ENCODE results near the gene R3HCC1L. TPM values are rescaled to one million over a fixed set of nuclear protein-coding genes. Genes with fewer than 3 reads are reported as not detected.

R3HCC1L gene
- total RNA-seq = 7.1 and 10.1 TPM in 2 replicates

DNA sequence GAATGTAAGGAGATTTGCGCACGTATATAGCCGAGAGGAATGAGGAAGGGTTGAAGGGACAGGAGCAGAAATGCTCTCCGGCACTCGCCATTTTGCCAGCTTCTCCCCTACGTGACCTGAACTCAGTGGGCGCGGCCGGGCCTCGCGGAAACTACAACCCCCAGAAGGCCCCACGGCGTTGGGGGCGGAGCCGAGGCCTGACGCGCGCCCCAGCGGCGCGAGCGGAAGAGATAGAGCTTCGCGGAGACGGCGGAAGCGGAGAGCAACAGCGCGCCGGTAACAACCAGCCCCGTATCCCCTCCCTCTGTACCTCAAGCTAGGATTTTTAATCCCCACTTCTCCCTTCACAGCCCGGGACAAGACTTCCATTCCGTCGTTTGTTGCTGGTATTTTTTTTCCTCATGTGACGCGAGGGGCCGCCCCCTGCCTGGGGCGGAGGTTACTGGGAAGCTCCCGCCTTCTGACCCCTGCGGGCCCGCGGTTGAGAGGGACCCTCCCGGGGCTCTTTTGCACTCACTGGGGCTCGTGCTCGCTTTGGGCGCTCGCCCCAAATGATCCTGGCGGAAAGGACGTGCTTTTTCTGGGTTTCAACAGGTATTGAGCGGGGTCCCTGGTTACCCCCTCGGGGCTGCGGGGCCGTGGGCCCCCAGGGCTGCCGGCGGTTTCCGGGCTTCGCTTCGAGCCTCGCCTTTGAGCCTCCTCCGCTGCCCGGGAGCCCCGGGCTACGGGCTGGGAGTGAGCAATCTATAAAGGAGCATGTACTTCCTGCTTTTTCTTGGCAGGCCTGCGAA is at the start of gene R3HCC1L:
TSS of gene R3HCC1L (plus strand) at position 227 of the 791 bp plus-strand sequence. CDS start 73,458 bp downstream, outside the sequence.

GRCh38 chr10:98267894-98268693 is 133.6 kb downstream of the R3HCC1L start, which contains the start of gene LOXL4:
Gene LOXL4, minus strand, starts transcription at chr10:98268194. Its CDS starts 5,175 bp downstream, at chr10:98263019.

Other genes with a start within 250 kb of the R3HCC1L start
- gene CRTAC1, start 104.0 kb upstream of the R3HCC1L start, total RNA-seq = not detected in 2 replicates
- 10.0 and 12.4 TPM in 2 replicates for gene LOXL4, start 133.5 kb downstream of the R3HCC1L start, total RNA-seq